Skeletal muscle tissue (tissue), 4 donors: ENCODE measurements around the gene ATP5F1B. TPM values are rescaled to one million over a fixed set of nuclear protein-coding genes. Genes with fewer than 3 reads are reported as not detected.

Experiments used
- H3K27ac ChIP-seq: one replicate; pipeline ENCODE4 v1.7.0; 2013; ENCODE audit warnings: mild to moderate bottlenecking, low read depth, low read length, inconsistent platforms
- H3K27me3 ChIP-seq, 3 donors: one replicate each; pipeline ENCODE4 v1.7.0; 2013; ENCODE audit warnings: low read length in 3 of 3; ENCODE audit not compliant: control insufficient read depth in 3 of 3, insufficient read depth in 3 of 3
- H3K36me3 ChIP-seq, 3 donors: one replicate each; pipeline ENCODE4 v1.7.0; 2013; ENCODE audit warnings: low read length in 3 of 3; ENCODE audit not compliant: control insufficient read depth in 3 of 3, insufficient read depth in 3 of 3
- H3K4me1 ChIP-seq, 3 donors: one replicate each; pipeline ENCODE4 v1.7.0; 2013; ENCODE audit warnings: low read length in 3 of 3, mild to moderate bottlenecking in 3 of 3; ENCODE audit not compliant: control insufficient read depth in 3 of 3, insufficient read depth in 3 of 3
- H3K4me3 ChIP-seq, 3 donors: one replicate each; pipeline ENCODE4 v1.7.0; 2013; ENCODE audit warnings: low read length in 3 of 3
- H3K9ac ChIP-seq, 3 donors: one replicate each; pipeline ENCODE4 v1.7.0; 2013; ENCODE audit warnings: low read length in 3 of 3, mild to moderate bottlenecking in 3 of 3, moderate library complexity in 2 of 3, low read depth in 1 of 3
- H3K9me3 ChIP-seq, 3 donors: one replicate each; pipeline ENCODE4 v1.7.0; 2013; ENCODE audit warnings: low read length in 3 of 3; ENCODE audit not compliant: control insufficient read depth in 3 of 3
- total RNA-seq: library from RNA; depleted of rRNA; stranded (reverse); fragments of >200 nt; gene quantifications from one replicate; pipeline ENCODE4 v1.2.3, GENCODE V29; 2014
- donor health status: Osteomylitis.

Gene ATP5F1B
- total RNA-seq, 1 donor from 2014 or later: 580 TPM

DNA sequence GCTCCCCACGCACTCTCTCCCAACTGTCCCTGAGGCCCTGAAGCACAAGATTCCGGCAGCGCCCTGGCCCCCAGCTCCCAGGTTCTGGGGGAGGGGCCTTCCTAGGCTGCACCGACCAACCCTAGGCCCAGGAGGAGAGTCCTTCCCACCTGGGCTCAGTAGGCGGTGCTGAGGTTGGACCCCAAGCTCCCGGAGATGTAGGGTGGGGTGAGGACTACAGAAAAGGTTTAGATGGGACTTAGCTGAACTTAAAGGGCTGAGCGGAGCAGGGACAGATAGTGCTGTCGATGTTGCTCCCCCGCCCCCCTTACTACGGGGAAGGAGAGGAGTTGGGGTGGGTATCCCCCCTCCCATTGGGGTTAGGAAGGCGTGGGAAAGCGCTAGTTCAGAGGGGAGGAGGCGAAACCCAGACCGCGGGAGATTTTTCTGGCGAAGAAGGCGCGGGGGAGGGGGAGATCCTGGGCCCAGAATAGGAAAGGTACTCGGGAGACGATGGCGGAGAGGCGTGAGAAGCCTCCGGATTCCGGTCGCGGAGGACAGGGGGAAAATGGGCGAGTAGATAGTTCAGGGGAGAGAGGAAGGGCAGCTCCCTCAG is 11.4 kb downstream of the ATP5F1B start:
- peak overlapping the region; percentile 87 to 92 (median 88) for H3K9ac ChIP-seq
- peaks cover 57 to 77% (median 64%) of the 10 kb centered on the region in 3 donors for H3K4me1 ChIP-seq
- H3K27ac ChIP-seq: peak overlapping the region; percentile 93
- H3K4me3 ChIP-seq: peak overlapping the region; percentile 83 to 97 (median 85)
- no peaks in the 10 kb centered on the region for H3K9me3 ChIP-seq
- peaks cover 17 to 20% (median 19%) of the 10 kb centered on the region in 3 donors for H3K36me3 ChIP-seq
- H3K27me3 ChIP-seq: no peaks in the 10 kb centered on the region

- Histone ChIP-seq H3K4me1 (peaks cover 58 to 80% (median 59%) of the 10 kb centered on the region in 3 donors), H3K4me3 (peak overlapping the region; percentile 83 to 97 (median 85)), H3K27ac (peak overlapping the region; percentile 93), H3K27me3 (no peaks in the 10 kb centered on the region), H3K36me3 (peaks cover 10 to 14% (median 12%) of the 10 kb centered on the region in 3 donors), H3K9me3 (no peaks in the 10 kb centered on the region), H3K9ac (peak overlapping the region; percentile 87 to 92 (median 88))
Measured at GRCh38 chr12:56633468-56634241, 12.1 kb downstream of the ATP5F1B start.

DNA sequence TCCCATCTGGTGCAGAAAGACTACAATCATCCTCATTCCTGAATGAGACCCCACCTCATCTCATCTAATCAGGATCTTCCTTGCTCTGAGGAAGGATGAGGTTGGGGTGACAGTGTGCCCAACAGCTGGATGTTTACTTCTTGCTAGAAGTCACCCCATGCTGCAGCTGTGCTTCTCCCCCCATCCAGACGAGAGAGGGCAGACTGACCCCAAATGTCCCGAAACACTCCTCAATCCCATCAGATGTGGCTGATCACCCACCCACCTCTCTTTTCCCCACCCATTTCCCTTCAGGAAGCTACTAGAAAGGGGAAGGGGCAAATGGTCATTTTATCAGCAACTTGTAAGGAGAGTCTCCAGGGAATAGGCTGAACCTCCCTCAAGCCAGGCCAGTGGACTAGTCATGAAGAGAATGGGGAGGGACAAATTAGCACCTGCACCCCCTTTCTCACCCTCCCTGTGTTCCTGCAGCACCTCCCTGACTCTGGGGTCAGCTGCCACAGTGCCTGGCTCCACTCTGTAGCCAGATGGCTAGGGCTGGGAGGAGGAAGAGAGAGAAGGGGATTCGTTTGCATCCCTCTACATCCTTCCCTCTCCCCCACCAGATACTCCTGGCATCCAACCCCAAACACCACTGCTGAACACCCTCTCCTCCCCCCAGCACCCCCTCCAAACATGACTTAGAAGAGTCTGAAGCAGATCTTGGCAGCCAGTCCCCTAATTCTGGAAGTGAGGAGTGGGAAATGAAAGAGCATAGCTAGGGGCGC is 12.9 kb downstream of the ATP5F1B start:
- Histone ChIP-seq H3K9ac (peak overlapping the region in 2 of 3 donors; percentile 50 to 92), H3K27me3 (no peaks in the 10 kb centered on the region), H3K4me1 (peaks cover 64 to 86% (median 66%) of the 10 kb centered on the region in 3 donors), H3K4me3 (peak overlapping the region; percentile 6 to 49 (median 23)), H3K36me3 (peaks cover 3 to 6% (median 4%) of the 10 kb centered on the region in 3 donors), H3K9me3 (no peaks in the 10 kb centered on the region), H3K27ac (no peak overlapping the region)

- no peak overlapping the region for H3K27ac ChIP-seq
- H3K27me3 ChIP-seq: no peaks in the 10 kb centered on the region
- peaks cover 60 to 77% (median 65%) of the 10 kb centered on the region in 3 donors for H3K4me1 ChIP-seq
- peak overlapping the region; percentile 6 to 49 (median 23) for H3K4me3 ChIP-seq
- peak overlapping the region in 2 of 3 donors; percentile 38 to 92 for H3K9ac ChIP-seq
- no peaks in the 10 kb centered on the region for H3K9me3 ChIP-seq
- H3K36me3 ChIP-seq: no peaks in the 10 kb centered on the region
Measured at GRCh38 chr12:56631790-56632700, 13.7 kb downstream of the ATP5F1B start.

GRCh38 chr12:56630180-56630632 is 15.6 kb downstream of the ATP5F1B start, which contains the start of gene BAZ2A:
Gene BAZ2A, minus strand, starts transcription at chr12:56630326. Its CDS starts 12,796 bp downstream, at chr12:56617530.
- Histone ChIP-seq H3K4me1 (peaks cover 52 to 64% (median 57%) of the 10 kb centered on the region in 3 donors), H3K27ac (peak within 1 kb of the TSS; percentile 92), H3K27me3 (no peaks in the 10 kb centered on the region), H3K36me3 (peaks cover 0 to 5% (median 3%) of the 10 kb centered on the region in 3 donors), H3K4me3 (peak within 1 kb of the TSS; percentile 70 to 90 (median 81)), H3K9me3 (no peaks in the 10 kb centered on the region), H3K9ac (peak within 1 kb of the TSS; percentile 80 to 94 (median 93))

DNA sequence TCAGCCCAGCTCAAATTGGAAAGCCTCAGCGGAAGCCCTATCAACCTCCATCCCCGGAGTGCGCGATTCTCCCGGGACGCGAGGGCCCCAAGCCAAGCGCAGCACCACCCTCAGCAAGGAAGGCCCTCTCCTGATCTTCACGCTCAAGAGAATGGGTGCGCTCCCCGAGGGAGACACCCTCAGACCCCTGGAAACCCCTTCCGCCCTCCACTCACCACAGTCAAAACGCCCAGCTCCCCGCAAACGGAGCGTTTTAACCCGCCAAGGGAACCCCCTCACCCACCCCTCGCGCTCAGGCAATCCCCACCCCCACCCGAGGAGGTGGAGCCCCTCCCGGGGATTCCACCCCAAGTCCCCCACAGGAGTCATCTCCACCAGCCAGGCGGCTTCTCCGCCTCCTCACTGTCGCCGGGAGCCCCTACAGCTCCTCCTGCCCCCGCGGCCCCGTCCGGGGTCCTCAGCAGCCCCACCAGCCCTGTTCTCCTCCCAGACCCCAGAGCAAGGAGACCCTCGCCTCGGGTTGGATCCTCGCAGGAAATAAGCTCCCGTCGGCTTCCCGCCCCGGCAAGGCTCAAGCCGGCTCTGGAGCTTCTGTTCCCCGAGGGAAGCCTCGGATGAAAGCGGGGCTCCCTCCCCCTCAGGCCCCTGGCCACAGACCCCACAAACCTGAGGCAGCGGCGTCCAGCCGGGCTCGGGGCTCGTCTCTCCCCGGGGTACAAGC is 16.2 kb downstream of the ATP5F1B start:
- Histone ChIP-seq H3K4me1 (peaks cover 49 to 60% (median 55%) of the 10 kb centered on the region in 3 donors), H3K27ac (peak overlapping the region; percentile 92), H3K9ac (peak overlapping the region; percentile 80 to 94 (median 93)), H3K36me3 (peaks cover 0 to 5% (median 3%) of the 10 kb centered on the region in 3 donors), H3K4me3 (peak overlapping the region; percentile 70 to 90 (median 81)), H3K27me3 (no peaks in the 10 kb centered on the region), H3K9me3 (no peaks in the 10 kb centered on the region)

DNA sequence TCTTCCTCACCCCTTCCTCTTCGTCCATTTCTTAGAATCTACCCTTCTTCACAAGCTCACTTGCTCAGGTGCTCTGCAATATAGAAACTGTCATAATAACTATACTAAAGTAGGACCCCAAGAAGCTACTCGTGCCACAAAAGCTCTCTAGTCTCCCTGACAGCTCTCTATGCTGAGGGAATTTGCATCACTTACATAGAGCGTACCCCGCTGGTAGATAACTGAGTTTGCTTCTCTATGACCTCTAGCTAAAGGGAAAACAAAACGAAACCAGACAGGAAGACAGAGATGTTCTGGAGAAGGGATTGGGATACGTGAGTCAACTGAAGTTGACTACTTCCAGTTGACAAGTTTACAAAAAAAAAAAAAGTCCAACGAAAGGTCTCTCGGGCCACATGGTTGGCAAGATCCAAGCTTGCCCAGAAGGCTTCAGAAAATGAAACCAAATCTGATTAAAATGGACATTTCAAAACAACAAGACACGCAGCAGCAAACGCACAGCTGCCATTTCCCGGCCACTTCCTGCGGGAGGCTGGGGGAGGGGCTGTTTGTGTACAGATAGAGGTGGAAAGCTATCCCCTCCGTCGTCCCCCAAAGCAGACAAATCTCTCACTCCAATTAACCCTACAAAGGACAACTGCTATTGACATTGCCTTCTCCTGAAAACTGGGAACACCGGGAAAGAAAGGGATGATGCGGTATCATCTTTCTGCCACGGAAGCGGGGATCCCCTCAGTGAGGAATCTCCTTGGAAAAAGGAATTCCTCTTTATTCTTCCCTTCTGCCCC is 16.9 kb downstream of the ATP5F1B start:
- no peaks in the 10 kb centered on the region for H3K27me3 ChIP-seq
- peak overlapping the region; percentile 92 for H3K27ac ChIP-seq
- no peaks in the 10 kb centered on the region for H3K9me3 ChIP-seq
- H3K4me1 ChIP-seq: peaks cover 45 to 54% (median 50%) of the 10 kb centered on the region in 3 donors
- H3K4me3 ChIP-seq: peak overlapping the region; percentile 70 to 90 (median 81)
- peak overlapping the region; percentile 80 to 94 (median 93) for H3K9ac ChIP-seq
- peaks cover 0 to 5% (median 3%) of the 10 kb centered on the region in 3 donors for H3K36me3 ChIP-seq

GRCh38 chr12:56626701-56627100 is 19.1 kb downstream of the ATP5F1B start:
- Histone ChIP-seq H3K36me3 (peaks cover 0 to 5% (median 3%) of the 10 kb centered on the region in 3 donors), H3K9me3 (no peaks in the 10 kb centered on the region), H3K9ac (no peak overlapping the region), H3K27me3 (no peaks in the 10 kb centered on the region), H3K27ac (no peak overlapping the region), H3K4me3 (no peak overlapping the region), H3K4me1 (peaks cover 28 to 37% (median 36%) of the 10 kb centered on the region in 3 donors)
